GM18861 (cell line): Measurements from ENCODE around the gene PC.

Experiments
- ATAC-seq: cut with Tn5 transposase; IDR thresholded peaks from one replicate; pipeline ENCODE4 v1.9.1; 2021; ENCODE audit not compliant: unreplicated experiment

The PC gene

DNA sequence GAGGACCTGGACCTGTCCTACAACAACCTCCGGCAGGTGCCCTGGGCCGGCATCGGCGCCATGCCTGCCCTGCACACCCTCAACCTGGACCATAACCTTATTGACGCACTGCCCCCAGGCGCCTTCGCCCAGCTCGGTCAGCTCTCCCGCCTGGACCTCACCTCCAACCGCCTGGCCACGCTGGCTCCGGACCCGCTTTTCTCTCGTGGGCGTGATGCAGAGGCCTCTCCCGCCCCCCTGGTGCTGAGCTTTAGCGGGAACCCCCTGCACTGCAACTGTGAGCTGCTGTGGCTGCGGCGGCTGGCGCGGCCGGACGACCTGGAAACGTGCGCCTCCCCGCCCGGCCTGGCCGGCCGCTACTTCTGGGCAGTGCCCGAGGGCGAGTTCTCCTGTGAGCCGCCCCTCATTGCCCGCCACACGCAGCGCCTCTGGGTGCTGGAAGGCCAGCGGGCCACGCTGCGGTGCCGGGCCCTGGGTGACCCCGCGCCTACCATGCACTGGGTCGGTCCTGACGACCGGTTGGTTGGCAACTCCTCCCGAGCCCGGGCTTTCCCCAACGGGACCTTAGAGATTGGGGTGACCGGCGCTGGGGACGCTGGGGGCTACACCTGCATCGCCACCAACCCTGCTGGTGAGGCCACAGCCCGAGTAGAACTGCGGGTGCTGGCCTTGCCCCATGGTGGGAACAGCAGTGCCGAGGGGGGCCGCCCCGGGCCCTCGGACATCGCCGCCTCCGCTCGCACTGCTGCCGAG lies 99.8 kb downstream of the PC start:
- ATAC-seq, result no peak

DNA sequence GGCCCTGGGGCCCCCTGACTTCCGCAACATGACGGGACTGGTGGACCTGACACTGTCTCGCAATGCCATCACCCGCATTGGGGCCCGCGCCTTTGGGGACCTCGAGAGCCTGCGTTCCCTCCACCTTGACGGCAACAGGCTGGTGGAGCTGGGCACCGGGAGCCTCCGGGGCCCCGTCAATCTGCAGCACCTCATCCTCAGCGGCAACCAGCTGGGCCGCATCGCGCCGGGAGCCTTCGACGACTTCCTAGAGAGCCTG lies 100.3 kb downstream of the PC start:
- no peak for ATAC-seq

DNA sequence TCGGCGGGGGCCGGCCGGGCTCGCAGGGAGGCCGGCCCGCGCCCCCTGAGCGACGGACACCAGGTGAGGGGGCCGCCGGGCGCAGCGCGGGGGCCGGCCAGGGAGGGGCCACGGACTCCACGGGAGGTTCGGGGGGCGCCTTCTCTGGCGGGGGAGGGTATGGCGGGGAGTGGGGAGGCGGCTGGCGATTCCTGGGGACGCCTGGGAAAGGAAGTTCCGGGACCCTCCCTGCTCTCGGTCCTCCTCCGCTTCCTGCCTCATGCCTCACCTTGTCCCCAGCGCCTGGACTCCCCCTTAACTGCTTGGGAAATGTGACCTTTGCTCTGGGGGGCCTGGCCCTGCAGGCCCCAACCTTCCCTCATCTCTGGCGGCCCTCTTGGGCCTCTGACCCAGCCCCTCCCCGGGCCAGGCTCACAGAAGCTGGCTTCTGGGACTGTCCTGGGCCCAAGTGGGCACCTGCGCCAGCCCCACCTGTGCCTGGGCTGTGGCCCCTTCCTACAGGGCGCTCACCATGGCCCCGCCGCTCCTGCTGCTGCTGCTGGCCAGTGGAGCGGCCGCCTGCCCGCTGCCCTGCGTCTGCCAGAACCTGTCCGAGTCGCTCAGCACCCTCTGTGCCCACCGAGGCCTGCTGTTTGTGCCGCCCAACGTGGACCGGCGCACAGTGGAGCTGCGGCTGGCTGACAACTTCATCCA lies 100.8 kb downstream of the PC start:
- no peak for ATAC-seq

- no peak for ATAC-seq
Measured at GRCh38 chr11:66856496-66857233, 101.5 kb downstream of the PC start, which contains the start of gene LRFN4. LRFN4 (plus strand) TSS chr11:66857064; CDS start chr11:66857745, 681 bp downstream.

GRCh38 chr11:66855574-66856495 lies 102.3 kb downstream of the PC start:
- ATAC-seq, result no peak

DNA sequence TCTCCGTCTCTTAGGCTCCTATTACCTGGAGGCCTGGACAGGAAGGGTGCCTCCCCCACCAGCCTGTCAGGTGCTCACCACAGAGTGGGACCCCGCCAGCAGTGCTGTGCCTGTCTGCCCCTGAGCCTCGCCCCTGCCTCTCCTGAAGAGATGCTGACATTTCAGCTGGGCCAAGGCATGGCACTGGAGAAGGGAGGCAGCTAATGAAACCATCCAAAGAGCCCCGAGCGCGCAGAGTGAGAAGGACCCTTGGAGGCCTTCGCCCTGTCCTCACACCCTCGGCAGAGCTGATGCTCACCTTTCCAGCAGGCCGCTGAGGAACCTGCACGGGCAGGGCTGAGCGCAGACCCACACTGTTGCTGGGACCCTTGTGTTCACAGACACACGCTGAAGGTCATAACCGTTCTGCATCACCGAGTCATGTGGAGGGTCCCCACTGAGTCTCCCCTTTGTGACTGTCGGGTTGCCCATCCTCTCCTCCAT lies 103.4 kb downstream of the PC start:
- ATAC-seq, result no peak

DNA sequence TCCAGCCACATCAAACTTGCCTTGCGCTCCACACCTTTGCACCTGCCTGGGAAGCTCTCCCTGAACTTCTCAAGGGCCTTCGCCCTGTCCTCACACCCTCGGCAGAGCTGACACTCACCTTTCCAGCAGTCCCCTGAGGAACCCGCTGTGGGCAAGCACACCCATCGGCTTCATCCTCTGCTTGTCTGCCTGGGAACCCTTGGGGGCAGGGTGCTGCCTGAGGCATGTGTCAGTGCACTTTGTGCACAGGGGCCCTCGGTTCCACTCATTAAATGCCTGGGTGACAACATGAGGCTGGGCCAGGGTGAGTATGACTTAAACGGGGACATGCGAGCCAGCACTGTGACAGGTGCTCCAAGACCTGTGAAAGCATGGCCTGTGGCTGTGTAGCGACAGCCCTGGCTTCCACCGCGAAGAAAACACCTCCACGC lies 103.9 kb downstream of the PC start:
- no peak for ATAC-seq

- no peak for ATAC-seq
Measured at GRCh38 chr11:66853242-66854229, 104.6 kb downstream of the PC start.

DNA sequence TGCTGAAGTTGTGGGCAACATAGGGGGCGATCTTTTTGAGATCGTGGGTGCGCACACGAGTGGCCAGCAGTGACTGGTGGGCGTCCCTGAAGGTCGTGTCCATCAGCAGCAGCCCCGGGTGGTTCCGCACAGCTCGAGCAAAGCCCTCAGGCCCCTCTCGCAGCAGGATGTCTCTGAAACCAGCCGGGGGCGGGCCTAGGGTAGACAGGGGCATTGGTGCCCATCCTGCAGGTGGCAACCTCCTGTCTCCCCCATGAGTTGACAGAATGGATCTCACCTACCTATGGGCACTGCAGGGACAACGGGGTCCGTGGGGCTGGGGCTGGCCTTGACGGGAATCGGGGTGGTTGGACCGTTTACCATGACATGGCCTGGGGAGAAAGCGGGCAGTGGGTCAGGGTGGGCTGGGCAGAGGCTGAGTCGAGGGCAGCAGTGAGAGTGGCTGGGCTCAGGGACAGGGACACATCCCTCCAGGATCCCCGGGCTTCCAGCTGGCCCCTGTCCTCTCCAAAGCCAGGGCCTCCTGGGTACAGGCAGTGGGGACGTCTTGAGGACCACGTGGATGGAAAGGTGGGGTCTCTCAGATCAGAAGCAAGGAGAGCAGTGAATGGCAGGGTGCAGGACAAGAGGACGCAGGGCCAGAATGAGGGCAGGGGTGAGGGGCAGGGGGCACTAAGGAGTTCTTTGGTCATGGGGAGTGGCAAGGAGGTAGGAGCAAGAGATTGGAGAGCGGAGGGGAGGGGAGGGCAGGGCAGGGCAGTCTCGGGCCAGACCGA lies 105.5 kb downstream of the PC start:
- ATAC-seq, result no peak

GRCh38 chr11:66851698-66852465 lies 106.3 kb downstream of the PC start:
- no peak for ATAC-seq

GRCh38 chr11:66851239-66851596 lies 107.0 kb downstream of the PC start:
- ATAC-seq, result no peak

DNA sequence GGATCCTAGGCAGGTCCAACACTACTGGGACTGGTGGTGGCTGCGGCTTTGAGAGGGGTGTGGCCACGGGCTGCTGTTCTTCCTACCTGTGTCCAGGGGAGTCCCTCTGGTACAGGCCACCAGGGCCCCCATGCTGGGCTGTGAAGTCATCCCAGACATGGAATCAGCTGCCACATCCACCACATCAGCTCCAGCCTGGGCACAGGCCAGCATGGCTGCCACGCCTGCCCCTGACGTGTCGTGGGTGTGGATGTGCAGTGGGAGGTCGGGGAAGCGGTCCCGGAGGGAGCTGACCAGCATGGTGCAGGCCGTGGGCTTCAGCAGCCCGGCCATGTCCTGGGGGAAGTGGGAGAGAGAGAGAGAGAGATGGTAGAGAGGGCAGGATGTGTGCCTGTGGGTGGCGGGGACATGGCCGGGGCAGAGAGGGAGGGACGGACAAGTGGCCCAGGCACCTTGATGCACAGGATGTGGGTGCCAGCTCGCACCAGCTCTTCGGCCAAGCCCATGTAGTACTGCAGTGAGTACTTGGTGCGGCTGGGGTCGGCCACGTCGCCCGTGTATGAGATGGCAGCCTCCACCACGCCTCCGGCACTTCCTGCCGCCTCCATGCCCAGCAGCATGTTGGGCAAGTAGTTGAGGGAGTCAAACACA lies 107.5 kb downstream of the PC start:
- ATAC-seq, result no peak

- ATAC-seq, result no peak
Measured at GRCh38 chr11:66850235-66850587, 108.0 kb downstream of the PC start.

- ATAC-seq, result no peak
Measured at GRCh38 chr11:66849501-66850234, 108.5 kb downstream of the PC start.

DNA sequence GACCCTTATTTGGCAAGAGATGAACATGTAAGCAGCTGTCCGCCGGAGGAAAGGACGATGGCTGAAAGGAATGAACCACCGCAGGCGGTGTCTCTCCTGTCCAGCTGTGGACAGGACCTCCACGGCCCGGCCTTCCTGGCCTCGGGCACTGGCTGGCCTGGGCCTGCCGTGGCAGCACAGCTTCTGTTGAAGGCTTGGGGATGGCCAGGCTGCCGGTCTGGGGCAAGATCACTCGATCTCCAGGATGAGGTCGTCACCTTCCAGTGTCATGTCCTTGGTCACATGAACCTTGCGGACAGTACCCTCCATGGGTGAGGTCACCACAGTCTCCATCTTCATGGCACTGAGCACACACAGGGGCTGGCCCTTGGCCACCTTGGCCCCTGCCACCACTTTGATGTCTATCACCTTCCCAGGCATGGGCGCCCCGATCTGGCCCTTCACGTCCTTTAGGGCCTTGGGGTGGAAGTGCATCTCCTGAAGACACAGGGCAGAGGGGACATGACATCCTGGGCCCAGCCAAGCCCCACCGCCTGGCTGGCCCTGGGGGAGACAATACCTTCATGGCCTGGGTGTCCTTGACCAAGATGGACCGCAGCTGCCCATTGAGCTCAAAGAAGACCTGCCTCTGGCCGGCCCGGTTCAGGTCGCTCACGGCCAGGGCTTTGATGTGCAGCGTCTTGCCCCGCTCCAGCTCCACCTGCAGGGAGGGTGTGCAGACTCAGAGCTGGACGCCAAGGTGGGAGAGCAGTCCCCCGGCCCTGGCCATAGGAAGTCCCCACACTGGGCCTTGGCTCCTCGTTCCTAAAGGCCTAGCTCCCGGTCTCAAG lies 109.3 kb downstream of the PC start:
- ATAC-seq, result no peak
